ENCODE results near the gene CCL4.
"Not testable (repeated sequence)": the region's sequence is repeated elsewhere in the genome, so short reads cannot be mapped to it uniquely, and the experiment has no call there.

Gene CCL4

DNA sequence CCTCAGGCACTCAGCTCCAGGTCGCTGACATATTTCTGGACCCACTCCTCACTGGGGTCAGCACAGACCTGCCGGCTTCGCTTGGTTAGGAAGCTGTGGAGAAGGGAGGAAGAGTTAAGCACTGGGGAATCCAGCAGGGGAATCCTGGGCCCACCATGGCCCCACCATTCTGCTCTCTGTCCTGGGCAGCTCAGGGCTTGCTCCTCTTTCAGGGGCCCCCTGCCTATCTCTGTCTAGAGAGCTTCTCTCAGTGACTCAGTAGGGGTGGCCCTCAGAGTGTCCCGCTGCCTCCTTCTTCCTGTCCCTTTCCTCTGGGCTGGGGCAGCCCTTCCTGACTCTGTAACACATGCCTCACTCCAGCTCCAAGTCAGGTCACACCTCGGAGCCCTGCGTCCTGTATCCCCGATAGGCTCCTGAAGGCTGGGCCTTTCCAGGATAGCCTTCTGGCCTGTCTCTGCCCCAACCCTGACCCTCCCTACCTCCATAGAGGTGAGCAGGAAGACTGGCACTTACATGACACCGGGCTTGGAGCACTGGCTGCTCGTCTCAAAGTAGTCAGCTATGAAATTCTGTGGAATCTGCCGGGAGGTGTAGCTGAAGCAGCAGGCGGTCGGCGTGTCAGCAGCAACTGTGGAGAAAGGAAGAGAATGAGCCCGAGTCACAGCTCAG lies 14.8 kb upstream of the CCL4 start:
- no peak for DNase-seq

DNA sequence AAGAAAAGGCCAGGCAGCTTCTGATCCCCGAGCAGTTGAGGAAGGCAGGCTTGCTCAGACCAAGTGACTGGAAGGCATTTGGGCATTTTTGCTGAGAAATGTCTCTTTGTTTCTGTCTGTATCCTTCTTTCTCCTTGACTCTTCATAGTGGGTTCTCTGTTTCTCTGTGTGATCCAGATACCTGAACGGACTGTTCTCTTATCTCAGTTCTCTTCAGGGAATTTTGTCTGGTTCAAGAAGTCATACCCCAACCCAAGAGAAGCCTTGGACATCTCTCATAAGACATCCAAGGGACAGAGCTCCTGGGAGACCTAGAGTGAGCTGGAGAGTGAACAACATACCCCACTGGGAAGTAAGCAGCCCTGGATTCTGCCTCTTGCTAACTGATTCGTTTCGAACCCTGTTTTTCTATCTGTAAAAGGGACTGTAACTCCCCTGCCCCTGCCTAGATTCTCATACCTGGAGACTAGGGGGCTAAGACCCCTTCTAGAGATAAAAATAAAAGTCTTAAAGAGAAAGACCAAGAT lies 14.2 kb upstream of the CCL4 start:
- no peak for DNase-seq

DNA sequence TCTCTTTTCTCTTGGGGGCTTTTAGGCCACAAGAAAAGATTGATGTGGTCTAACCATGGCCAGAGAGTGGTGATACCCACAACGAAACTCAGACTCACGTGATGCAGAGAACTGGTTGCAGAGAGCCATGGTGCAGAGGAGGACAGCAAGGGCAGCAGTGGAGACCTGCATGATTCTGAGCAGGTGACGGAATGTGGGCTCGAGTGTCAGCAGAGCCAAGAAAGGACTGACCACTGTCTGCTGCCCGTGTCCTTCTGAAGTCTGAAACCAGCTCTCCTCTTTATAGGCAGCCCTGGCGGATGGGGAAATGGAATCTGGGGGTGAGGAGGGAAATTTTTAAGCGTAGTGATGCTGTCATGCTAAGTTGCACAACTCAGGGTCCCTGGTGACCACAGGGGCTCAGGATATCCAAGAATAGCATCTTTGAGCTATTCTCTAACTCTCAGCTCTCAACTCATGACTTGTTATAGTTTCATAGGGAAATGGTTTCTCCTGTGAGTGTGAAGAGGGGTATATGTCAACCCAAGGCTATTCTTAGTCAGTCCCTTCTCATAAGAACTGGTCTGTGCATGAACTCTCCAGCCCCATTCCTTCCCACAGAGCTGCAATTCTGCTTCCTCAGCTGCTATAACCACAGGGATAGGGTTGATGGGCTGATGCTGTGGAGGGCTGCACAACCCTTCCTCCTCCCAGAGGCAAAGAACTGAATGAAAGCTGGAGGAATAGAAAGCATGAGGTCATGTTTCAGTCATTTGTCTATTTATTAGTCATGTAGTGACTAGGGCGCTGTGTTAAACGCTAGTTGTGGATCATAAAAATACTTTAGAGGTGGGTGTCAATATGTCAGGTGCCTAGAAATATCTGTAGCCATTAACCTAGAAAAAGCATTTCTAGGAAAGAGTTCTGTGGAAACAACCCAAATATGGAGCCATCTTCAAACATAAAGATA lies 13.5 kb upstream of the CCL4 start, which contains the start of gene CCL3:
TSS of gene CCL3 (minus strand) at position 256 of the 949 bp plus-strand sequence. CDS start at position 171, 85 bp downstream.
- no peak for DNase-seq

DNA sequence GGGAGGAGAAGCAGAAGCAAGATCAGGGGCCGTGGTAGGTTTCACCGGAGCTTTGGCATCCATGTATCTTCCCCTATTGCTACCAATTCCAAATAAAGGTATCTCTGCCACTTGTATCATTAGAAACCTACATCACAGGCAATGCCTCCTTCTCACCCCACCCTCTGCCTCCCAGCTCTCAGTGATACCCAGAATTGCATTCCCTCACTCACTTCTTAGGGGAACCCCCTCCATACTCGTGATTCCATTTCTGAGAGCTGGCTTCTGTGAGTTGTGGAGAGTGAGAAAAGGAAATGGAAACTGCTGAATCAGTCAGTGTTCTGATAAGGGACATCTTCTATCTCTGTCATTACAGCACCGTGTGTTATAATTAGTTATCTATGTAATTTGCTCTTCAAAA lies 11.4 kb upstream of the CCL4 start:
- DNase-seq, result no peak

DNA sequence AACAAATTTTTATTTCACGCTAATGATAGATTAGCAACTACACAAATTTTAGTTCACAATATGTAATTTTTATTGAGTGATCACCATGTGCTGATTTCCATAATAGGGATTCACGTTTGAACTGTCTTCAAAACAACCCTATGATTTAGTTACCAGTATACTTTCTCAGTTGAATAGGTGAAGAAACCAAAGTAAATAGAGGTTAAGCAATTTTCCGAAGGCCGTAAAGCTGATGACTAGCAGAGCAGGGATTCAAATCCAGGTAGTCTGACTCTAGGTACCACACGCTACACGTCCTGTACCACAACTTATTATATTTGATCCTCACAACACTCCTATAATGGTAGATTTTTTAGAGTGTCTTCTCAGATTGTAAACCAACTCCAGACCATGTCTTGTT lies 10.9 kb upstream of the CCL4 start:
- not testable (repeated sequence) for DNase-seq

DNA sequence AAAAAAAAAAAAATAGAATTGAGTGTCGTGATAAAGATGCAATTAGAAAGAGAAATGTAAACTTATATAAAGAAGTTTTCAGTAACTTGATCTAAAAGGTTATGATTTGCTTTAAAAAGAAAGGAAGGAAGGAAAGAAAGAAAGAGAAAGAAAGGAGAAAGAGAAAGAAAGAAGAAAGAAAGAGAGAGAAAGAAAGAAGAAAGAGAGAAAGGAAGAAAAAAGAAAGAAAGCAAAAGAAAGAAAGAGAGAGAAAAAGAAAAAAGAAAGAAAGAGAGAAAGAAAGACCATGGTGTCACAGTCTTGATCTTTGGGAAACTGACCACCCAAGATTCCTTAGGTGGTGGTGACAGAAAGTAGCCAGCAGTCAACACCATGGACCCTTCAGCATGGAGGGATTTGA lies 9.4 kb upstream of the CCL4 start:
- DNase-seq, result no peak

DNA sequence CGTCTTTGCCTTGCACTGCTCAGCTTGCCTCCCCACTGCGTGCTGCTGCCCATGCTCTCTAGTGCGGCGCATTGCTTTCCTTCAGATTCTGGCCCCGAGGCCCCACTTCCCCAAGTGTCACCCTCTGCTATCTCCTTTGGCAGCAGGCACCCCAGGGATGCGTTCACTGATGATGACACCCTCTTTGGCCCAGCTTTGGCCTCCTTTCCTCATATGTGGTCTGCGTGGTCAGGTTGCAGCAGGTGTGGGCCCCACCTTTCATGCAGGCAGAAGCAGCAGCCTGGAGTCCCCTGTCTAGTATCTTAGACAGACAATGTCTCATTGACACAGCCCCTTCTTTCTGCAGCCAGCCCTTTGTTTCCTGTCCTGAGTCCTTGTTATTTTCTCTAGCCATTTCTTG lies 8.9 kb upstream of the CCL4 start:
- no peak for DNase-seq

DNA sequence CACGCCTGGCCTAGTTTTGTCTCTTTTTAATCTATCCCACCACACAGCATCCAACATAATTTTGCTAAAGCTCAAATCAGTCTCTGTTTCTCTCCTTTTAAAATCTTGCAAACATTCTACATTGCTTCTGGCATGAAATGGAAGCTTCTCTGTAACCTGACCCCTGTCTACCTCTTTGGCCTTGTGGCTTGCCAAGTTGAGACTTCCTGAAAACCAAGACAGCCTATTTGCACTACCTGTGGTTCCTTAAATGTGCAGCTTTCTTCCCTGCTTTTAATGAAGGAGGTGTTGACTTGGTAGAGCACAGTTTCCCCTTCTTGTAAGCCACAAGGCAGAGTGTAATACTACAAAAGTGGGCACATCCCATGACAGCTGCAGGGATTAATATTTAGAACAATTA lies 7.6 kb upstream of the CCL4 start:
- no peak for DNase-seq

DNA sequence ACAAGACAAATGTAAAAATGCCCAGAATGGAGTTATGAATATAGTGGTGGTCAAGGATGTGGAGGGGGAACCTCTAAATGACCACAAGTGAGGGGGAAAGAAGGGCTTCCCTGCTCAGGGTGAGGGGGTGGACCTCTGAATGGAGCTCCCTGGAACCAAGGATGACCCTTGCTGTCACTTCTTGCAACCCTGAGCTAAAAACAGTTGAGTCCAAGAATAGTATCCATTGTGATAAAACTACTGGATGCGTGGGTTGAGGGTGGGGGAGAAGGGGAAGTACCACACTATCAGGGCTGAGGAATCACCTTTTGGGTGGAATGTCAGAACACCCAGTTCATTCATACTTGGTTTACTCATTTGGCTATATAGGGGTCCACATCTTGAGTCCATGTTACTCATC lies 4.6 kb upstream of the CCL4 start:
- not testable (repeated sequence) for DNase-seq

DNA sequence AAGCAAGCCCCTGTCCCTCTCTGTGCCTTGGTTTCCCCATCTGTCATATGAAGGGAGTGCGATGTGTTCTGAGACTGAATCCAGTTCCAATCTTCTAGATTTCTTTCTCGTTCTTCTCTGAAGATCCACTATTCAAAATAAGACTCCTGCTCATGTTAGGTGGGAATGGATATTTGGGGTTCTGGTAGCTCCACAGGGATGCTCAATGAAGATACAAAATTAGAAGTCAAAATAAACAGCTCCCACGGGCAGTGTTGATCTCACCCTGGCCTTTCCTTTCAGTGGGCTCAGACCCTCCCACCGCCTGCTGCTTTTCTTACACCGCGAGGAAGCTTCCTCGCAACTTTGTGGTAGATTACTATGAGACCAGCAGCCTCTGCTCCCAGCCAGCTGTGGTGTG lies 619 bp downstream of the CCL4 start:
- DNase-seq, result not testable (repeated sequence)

DNA sequence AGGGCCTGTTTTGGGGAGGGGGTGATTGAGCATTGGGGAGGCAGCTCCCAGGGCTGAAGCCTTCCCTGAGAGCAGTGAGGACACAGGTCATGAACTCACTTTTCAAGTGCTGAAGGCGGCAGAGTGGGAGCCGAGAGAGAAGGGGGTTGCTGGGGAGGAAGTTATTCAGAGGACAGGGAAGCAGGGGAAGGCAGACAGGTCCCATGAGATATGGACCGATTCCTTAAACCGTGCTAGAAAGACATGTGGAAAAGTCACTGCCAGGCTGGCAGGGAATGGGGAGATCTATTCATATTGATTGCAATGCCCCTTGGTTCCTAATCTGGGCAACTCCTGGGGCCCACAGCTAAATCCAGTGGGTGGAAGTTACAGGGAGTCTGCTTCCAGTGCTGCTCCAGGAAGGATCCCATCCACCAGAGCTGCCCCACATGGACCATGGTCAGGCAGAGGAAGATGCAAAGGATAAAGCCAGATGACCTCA lies 1.1 kb downstream of the CCL4 start:
- DNase-seq, result no peak

DNA sequence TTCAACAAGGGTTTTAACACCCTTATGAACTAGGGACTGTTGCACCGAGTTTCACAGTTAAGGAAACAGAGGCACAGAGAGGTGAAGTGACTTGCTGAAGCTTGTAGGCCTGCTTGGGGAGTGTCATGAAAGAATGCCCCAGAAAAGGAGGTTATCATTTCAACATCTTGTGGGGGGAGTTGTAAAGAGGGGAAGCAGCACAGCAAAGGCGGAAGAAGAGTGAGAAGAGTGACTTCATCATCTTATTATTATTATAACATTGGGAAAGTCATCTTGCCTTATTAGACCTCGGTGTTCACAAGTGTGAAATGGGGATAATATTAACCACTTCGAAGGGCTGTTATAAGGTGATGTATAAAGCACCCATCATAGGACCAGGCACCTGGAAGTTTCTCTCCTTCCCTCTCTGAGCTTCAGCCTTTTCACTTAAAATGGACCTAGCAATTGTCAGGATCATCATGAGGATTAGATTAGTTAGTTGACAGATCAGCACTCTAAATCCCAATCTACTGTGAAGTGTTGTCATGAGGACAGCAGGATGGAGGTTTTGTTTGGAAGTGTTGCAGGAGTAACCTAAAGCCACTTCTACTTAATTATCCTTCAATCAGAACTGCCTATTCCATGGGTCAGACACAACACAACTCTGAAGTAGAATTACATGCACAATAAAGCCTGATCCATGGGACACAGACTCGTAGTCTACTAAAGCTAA lies 2.3 kb downstream of the CCL4 start:
- no peak for DNase-seq

DNA sequence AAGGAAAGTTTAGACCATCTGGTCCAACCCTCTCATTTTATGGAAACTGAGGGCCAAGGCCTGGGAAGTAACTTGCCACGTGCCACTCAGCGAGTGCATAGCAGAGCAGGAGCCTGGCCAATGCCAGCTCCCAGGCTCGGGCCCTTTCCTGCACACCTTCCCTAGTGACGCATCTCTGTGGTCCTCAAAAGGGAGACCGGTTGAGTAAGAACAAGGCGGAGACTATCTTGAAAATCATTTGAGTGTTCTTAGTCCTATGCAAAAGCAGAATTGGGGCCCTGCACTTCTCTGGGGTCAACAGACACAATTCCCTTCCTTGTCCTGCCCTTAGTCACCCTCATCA lies 2.8 kb downstream of the CCL4 start:
- DNase-seq, result no peak

DNA sequence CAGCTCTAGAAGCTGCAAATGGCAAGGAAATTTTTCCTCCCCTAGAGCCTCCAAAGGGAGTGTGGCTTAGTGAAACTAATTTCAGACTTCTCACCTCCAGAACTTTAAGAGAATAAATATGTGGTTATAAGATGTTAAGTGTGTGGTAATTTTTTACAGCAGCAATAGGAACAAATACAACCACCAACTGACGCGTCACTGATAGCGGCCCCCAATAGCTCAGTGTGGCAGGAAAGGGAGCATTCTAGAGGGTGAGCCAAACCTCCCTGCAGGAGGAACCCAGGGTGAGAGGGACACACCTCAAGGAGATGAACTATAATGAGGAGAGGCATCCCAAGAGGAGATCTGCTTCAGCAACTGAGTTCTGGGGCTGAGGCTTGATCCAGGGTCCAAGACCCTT lies 4.0 kb downstream of the CCL4 start:
- DNase-seq, result no peak

DNA sequence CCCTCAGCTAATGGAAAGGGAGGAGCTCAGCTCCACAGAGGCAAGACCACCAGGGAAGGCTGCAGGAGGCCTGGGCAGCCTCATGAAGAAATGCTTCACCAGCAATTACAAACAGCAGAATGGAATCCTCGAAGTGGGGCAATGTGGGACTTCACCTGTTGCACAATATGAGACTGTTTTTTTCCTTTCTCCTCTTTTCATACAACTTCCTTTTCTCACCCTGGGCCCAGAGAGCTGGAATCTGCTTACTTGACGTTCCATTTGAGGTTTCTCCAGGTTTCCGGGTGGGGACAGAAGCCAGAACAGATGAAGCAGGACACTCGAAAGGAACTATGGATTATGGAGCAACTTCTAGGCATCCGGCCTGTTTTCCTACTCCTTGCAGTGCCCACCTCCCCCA lies 4.6 kb downstream of the CCL4 start:
- DNase-seq, result not testable (repeated sequence)

DNA sequence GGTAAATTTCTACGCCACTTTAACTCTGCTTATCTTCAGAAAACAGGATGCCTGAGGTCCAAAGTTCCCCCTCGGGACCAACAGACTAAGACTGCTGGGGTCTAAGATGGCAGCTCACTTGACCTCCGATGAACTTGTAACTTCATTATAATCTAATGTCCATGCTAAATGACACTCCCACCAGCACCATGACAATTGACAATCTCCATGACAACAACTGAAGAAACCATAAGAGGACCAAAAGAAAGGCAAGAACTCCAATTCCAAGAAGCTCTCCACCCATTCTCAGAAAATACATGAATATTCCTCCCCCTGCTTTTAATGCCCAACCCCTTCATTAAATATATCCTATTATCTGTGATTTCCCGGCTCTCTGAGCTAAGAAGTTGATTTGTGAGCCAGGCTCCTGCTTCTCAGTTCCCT lies 7.5 kb downstream of the CCL4 start:
- no peak for DNase-seq

DNA sequence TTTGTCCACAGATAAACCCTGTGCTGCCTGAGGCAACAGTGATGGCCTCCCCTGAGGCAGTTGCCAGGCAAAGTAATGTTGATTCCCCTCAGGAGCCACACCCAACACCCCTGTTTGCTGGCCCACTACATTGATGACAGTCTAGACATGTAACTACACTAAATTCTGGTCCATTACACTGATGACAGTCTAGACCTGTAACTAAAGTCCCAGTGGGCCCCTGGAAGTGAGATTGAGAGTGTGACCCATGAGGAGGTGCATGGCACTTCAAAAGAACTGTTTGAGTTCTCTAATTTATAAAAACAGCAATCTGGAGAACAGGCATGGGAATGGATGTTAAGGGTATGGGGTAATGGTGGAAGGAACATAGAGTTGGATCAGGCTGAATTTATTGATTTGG lies 8.9 kb downstream of the CCL4 start:
- DNase-seq, result no peak

DNA sequence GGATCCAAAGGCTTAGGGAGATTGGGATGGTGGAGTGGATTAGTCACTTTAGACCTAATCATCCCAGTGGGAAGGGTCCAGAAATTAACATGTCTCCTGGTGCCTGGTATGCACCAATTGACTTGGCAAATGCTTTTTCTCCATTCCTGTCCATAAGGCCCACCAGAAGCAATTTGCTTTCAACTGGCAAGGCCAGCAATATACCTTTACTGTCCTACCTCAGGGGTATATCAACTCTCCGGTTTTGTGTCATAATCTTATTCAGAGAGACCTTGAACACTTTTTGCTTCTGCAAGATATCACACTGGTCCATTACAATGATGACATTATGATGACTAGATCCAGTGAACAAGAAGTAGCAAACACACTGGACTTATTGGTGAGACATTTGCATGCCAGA lies 9.5 kb downstream of the CCL4 start:
- DNase-seq, result not testable (repeated sequence)

DNA sequence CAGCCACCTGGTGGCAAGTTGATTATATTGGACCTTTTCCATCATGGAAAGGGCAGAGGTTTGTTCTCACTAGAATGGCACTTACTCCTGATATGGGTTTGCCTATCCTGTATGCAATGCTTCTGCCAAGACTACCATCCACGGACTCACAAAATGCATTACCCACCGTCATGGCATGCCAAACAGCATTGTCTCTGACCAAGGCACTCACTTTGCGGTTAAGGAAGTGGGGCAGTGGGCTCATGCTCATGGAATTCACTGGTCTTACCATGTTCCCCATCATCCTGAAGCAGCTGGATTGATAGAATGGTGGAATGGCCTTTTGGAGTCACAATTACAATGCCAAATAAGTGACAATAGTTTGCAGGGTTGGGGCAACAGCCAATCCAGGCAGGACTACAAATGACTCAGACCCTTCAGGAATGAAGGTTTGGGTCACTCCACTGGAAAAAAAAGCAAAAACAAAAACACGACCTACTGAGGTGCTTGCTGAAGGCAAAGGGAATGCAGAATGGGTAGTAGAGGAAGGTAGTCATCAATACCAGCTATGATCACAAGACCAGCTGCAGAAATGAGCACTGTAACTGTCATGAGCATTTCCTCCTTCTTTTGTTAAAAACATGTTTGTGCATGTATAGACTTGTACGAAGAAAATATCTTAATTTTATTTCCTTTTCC lies 11.5 kb downstream of the CCL4 start:
- not testable (repeated sequence) for DNase-seq

DNA sequence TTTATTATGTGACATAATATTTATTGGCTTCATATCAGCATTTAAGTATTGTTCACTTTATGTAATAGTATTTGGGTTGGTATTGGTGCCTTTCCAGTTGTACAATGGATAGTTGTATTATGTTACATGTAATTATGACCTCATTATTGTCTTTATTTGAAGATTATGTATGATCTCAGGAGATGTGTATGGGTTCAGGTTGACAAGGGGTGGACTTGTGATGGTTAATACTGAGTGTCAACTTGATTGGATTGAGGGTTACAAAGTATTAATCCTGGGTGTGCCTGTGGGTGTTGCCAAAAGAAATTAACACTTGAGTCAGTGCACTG lies 12.0 kb downstream of the CCL4 start:
- not testable (repeated sequence) for DNase-seq

DNA sequence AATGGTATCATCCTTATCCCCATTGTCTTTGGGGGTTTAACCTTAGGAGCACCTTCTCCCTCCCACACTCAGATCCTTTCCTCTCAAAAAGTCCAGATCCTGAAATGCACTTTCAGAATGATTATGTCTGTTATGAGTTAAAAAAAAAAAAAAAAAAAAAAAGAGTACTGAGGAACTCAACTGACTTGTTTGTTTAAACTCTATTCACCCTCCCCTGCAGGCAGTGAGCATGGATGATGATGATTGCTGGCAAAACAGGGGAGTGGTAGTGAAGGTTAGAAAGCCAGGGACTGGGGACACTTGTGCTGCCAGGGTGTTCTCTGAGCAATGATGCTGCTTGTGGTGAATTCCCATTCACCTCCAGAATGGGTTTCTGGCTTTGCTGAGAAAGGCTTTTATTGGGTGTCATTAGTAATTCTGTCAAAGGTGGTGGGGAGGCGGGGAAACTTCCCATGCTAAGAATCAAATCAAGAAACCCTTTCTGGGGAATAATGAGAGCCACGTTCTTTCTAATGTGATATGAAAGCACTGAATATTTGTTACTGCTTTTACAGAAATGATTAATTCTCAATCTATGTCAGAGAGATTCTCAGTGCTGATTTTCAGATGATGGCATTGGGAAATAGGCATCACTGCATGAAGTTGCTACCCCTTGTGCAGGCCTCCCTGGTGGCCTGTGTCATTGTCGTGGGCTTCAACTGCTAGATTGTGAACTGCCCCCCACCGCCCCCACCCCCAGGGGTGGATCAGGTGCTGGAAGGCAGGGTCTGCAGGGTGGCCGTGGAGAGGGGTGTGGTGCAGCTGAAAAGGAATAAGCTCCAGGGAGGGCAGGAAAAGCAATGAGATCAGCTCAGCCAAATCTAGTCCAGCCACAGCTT lies 14.1 kb downstream of the CCL4 start:
- DNase-seq, result no peak
